Activated CD8-positive, alpha-beta T cell treated with anti-CD3 and anti-CD28 coated beads, Interleukin-2, amount 10 ng/mL, durations not matched to agents 7 days and 5 days (primary cell): ENCODE measurements around the gene FBN3. TPM values are rescaled to one million over a fixed set of nuclear protein-coding genes. Genes with fewer than 3 reads are reported as not detected.

Experiments used
- ATAC-seq: fragments of 150-1000 bp; cut with Tn5 transposase; one replicate; pipeline ENCODE4 v1.10.0; 2021; ENCODE audit warnings: moderate library complexity
- CTCF ChIA-PET: fragments of 350-600 bp; sonication (Branson Sonifier 250); formaldehyde crosslinking; loops from one replicate; lab custom pipeline; 2021; ENCODE audit warnings: antibody characterized with exemption; lab: Charles Lee
- POLR2A ChIA-PET: fragments of 350-600 bp; sonication (Branson Sonifier 250); formaldehyde crosslinking; loops from one replicate; lab custom pipeline; 2021; ENCODE audit warnings: antibody characterized with exemption; lab: Charles Lee
- DNase-seq: peaks from one replicate; pipeline ENCODE4 v3.0.0-alpha.2; 2020
- H3K27ac Mint-ChIP-seq: one replicate; pipeline ENCODE4 v1.8.0; 2021; ENCODE audit warnings: mild to moderate bottlenecking, mixed read lengths
- H3K27me3 Mint-ChIP-seq: one replicate; pipeline ENCODE4 v1.8.0; 2021; ENCODE audit warnings: low read depth, mixed read lengths
- H3K36me3 Mint-ChIP-seq: one replicate; pipeline ENCODE4 v1.8.0; 2021; ENCODE audit warnings: low read depth, mixed read lengths
- H3K4me1 Mint-ChIP-seq: one replicate; pipeline ENCODE4 v1.8.0; 2021; ENCODE audit warnings: low read depth, mixed read lengths
- H3K4me3 Mint-ChIP-seq: one replicate; pipeline ENCODE4 v1.8.0; 2021; ENCODE audit warnings: mild to moderate bottlenecking, mixed read lengths
- H3K9me3 Mint-ChIP-seq: one replicate; pipeline ENCODE4 v1.8.0; 2022; ENCODE audit warnings: mixed read lengths; ENCODE audit not compliant: insufficient read depth
- total RNA-seq, 2 experiments: library from RNA; stranded (reverse); gene quantifications; one replicate each; pipeline ENCODE4 v1.2.3, GENCODE V29; 2021

Gene FBN3
- total RNA-seq, 2 experiments from 2014 or later, result 0.03 TPM; not detected in 1

- DNase-seq, result no peak
- Mint-ChIP-seq H3K27ac (no peak overlapping the region), H3K36me3 (peaks cover 4% of the 10 kb centered on the region), H3K27me3 (peaks cover 3% of the 10 kb centered on the region), H3K9me3 (peaks cover 25% of the 10 kb centered on the region), H3K4me1 (no peaks in the 10 kb centered on the region), H3K4me3 (no peak overlapping the region)
- CTCF ChIA-PET, result no interaction called here
- POLR2A ChIA-PET, result no interaction called here
- ATAC-seq, result no peak
These were observed 54.0 kb downstream of the FBN3 start for GRCh38 chr19:8095354-8095886.

DNA sequence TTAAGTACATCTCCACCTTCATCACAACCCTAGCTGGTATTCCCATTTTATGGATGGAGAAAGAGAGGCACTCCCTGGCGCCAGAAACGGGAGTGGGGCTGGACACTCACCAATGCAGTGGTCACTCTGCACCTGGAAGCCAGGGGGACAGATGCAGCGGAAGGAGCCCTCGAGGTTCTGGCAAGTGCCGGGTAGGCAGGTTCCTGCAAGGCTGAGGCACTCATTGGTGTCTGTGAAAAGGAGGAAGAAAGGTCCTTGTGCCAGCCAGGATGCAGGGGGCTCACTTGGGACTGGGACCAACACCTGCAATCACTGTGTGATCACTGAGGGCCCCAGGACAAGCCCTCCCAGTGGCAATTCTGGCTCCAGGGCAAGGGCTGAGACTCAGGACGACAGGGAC lies 55.1 kb downstream of the FBN3 start:
- Mint-ChIP-seq H3K27ac (no peak overlapping the region), H3K4me3 (no peak overlapping the region), H3K36me3 (peaks cover 4% of the 10 kb centered on the region), H3K9me3 (peaks cover 25% of the 10 kb centered on the region), H3K27me3 (peaks cover 3% of the 10 kb centered on the region), H3K4me1 (no peaks in the 10 kb centered on the region)
- ATAC-seq, result no peak
- DNase-seq, result no peak
- CTCF ChIA-PET, result no interaction called here
- POLR2A ChIA-PET, result no interaction called here

DNA sequence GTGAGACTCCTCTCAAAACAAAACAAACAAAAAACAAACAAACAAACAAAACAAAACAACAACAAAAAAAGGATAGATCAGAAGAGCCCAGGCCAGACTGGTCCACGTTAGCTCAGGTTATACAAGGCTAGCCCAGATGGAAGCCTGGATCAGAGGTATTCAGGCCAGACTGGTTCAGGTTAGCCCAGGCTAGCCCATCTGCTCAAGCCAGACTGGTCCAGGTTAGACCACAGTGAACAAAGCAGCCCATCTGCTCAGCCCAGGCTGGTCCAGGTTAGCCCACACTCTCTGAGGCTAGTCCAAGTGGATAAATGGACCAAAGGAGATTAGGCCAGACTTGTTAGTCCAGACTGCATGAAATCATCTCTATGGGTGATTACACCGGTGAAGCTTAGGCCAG lies 55.7 kb downstream of the FBN3 start:
- CTCF ChIA-PET, result no interaction called here
- H3K36me3 Mint-ChIP-seq, result peaks cover 4% of the 10 kb centered on the region
- POLR2A ChIA-PET, result no interaction called here

GRCh38 chr19:8090950-8091349 lies 58.4 kb downstream of the FBN3 start:
- H3K9me3 Mint-ChIP-seq, result peaks cover 11% of the 10 kb centered on the region
- POLR2A ChIA-PET, result no interaction called here

More for the DNA sequence above, 55.7 kb downstream of the FBN3 start:
- Mint-ChIP-seq H3K9me3 (peaks cover 25% of the 10 kb centered on the region), H3K27ac (no peak overlapping the region), H3K4me1 (no peaks in the 10 kb centered on the region), H3K27me3 (peaks cover 3% of the 10 kb centered on the region), H3K4me3 (no peak overlapping the region)
- ATAC-seq, result no peak
- no peak for DNase-seq

GRCh38 chr19:8089664-8090601 lies 59.5 kb downstream of the FBN3 start:
- no peaks in the 10 kb centered on the region for H3K4me1 Mint-ChIP-seq
- CTCF ChIA-PET, result no interaction called here
- no peaks in the 10 kb centered on the region for H3K36me3 Mint-ChIP-seq
- ATAC-seq (no peak), DNase-seq (no peak)
- no peak overlapping the region for H3K27ac Mint-ChIP-seq
- no peak overlapping the region for H3K4me3 Mint-ChIP-seq
- POLR2A ChIA-PET, result no interaction called here
- H3K27me3 Mint-ChIP-seq, result no peaks in the 10 kb centered on the region
- peaks cover 7% of the 10 kb centered on the region for H3K9me3 Mint-ChIP-seq

More at GRCh38 chr19:8090950-8091349, 58.4 kb downstream of the FBN3 start:
- H3K27me3 Mint-ChIP-seq, result no peaks in the 10 kb centered on the region
- DNase-seq (no peak), ATAC-seq (no peak)
- no peak overlapping the region for H3K27ac Mint-ChIP-seq
- CTCF ChIA-PET, result no interaction called here
- H3K36me3 Mint-ChIP-seq, result no peaks in the 10 kb centered on the region
- no peak overlapping the region for H3K4me3 Mint-ChIP-seq
- no peaks in the 10 kb centered on the region for H3K4me1 Mint-ChIP-seq

GRCh38 chr19:8088752-8089663 lies 60.4 kb downstream of the FBN3 start:
- POLR2A ChIA-PET, result no interaction called here
- no peaks in the 10 kb centered on the region for H3K36me3 Mint-ChIP-seq
- no peak overlapping the region for H3K4me3 Mint-ChIP-seq
- H3K9me3 Mint-ChIP-seq, result no peaks in the 10 kb centered on the region
- ATAC-seq, result no peak
- H3K27me3 Mint-ChIP-seq, result no peaks in the 10 kb centered on the region
- no peak overlapping the region for H3K27ac Mint-ChIP-seq
- CTCF ChIA-PET, result no interaction called here
- DNase-seq, result no peak
- no peaks in the 10 kb centered on the region for H3K4me1 Mint-ChIP-seq

GRCh38 chr19:8087876-8088275 lies 61.5 kb downstream of the FBN3 start:
- CTCF ChIA-PET, result no interaction called here
- Mint-ChIP-seq H3K9me3 (no peaks in the 10 kb centered on the region), H3K36me3 (no peaks in the 10 kb centered on the region), H3K27me3 (no peaks in the 10 kb centered on the region), H3K4me3 (no peak overlapping the region), H3K4me1 (no peaks in the 10 kb centered on the region), H3K27ac (no peak overlapping the region)
- DNase-seq, result no peak
- ATAC-seq, result no peak
- POLR2A ChIA-PET, result no interaction called here

DNA sequence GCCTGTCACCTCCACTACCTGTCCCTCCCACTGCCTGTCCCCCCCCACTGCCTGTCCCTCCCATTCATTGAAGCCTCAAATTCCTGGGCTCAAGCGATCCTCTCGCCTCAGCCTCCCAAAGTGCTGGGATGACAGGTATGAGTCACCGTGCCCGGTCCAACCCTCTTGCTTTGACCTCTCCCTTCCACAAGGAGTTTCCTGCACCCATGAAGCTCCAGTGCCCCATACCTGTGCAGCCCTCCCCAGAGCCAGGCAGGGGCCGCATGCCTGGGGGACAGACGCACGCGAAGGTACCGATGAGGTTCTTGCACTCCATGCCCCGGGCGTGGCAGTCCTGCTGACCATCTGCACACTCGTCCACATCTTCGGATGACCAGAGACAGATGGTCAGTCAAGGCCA lies 62.5 kb downstream of the FBN3 start:
- ATAC-seq (no peak), DNase-seq (no peak)
- no peaks in the 10 kb centered on the region for H3K27me3 Mint-ChIP-seq
- ChIA-PET CTCF (no interaction called here), POLR2A (no interaction called here)
- no peak overlapping the region for H3K27ac Mint-ChIP-seq
- no peaks in the 10 kb centered on the region for H3K36me3 Mint-ChIP-seq
- no peaks in the 10 kb centered on the region for H3K9me3 Mint-ChIP-seq
- H3K4me3 Mint-ChIP-seq, result no peak overlapping the region
- no peaks in the 10 kb centered on the region for H3K4me1 Mint-ChIP-seq

DNA sequence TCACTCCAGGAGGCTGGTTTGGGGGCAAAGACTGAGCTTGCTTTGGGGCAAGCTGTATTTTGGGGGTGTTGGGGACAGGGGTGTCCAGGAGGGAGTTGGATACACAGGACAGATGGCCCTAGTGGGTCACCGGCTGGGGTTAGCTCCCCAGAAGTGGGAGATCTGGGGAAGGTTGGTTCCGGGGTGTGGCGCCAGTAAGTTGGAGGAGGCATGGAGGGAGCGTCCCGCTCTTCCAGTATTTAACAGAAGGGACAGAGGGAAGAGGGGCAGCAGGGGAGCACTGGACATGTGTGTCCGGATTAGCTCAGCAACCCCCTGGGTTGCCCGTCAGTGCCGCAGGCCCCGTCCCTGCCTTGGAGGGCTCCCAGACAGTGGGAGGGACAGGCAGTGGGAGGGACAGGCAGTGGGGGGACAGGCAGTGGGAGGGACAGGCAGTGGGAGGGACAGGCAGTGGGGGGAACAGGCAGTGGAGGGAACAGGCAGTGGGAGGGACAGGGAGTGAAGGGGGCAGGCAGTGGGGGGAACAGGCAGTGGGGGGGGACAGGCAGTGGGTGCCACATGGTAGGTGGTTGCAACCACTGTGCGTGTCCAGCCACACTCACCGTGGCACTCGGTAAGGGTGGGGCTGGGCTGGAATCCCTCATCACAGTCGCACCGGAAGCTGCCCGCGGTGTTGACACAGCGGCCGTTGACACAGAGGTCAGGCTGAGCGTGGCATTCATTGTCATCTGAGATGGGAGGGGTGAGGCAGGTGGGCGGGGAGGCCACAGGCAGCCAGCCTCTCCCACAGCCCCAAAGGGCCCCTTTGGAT lies 63.6 kb downstream of the FBN3 start:
- no peaks in the 10 kb centered on the region for H3K27me3 Mint-ChIP-seq
- H3K36me3 Mint-ChIP-seq, result no peaks in the 10 kb centered on the region
- ATAC-seq (no peak), DNase-seq (no peak)
- no peak overlapping the region for H3K4me3 Mint-ChIP-seq
- CTCF ChIA-PET, result no interaction called here
- POLR2A ChIA-PET, result no interaction called here
- H3K9me3 Mint-ChIP-seq, result no peaks in the 10 kb centered on the region
- H3K27ac Mint-ChIP-seq, result no peak overlapping the region
- H3K4me1 Mint-ChIP-seq, result no peaks in the 10 kb centered on the region

DNA sequence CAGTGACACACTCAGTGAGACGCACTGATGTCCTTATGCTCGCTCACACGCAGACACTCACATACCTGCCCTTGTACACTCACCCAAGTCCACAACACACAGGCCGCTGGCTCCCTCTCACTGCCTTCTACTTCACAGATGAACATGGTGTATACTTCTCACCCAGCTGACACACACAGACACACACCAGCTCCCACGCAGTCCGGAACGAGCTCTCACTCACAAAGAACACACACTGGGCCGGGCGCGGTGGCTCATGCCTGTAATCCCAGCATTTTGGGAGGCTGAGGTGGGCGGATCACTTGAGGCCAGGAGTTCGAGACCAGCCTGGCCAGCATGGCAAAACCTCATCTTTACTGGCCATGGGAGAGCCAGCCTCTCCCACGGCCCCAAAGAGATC lies 65.2 kb downstream of the FBN3 start:
- Mint-ChIP-seq H3K4me3 (no peak overlapping the region), H3K36me3 (no peaks in the 10 kb centered on the region), H3K27me3 (peaks cover 3% of the 10 kb centered on the region), H3K27ac (no peak overlapping the region), H3K9me3 (no peaks in the 10 kb centered on the region), H3K4me1 (no peaks in the 10 kb centered on the region)
- DNase-seq (no peak), ATAC-seq (no peak)
- ChIA-PET POLR2A (no interaction called here), CTCF (no interaction called here)

DNA sequence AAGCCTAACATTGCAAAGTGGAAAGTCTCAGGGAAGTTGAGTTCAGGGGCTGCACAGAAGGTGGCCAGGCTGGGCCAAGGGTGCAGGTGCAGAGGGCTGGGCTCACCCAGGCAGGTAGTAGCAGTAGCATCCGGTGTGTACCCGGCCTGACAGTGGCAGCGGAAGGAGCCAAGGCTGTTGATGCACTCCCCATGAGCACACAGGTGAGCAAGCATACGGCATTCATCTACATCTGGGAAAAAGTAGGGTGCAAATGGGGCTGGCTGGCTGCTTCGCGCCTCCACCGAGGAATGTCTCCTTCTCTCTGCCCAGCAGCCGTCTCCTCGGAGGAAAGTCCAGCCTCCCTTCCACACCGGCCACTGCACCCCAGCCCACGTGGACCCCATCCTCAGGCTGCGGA lies 66.3 kb downstream of the FBN3 start:
- peaks cover 7% of the 10 kb centered on the region for H3K27me3 Mint-ChIP-seq
- H3K36me3 Mint-ChIP-seq, result no peaks in the 10 kb centered on the region
- no peaks in the 10 kb centered on the region for H3K9me3 Mint-ChIP-seq
- CTCF ChIA-PET, result no interaction called here
- DNase-seq, result no peak
- POLR2A ChIA-PET, result no interaction called here
- no peaks in the 10 kb centered on the region for H3K4me1 Mint-ChIP-seq
- no peak overlapping the region for H3K27ac Mint-ChIP-seq
- no peak for ATAC-seq
- no peak overlapping the region for H3K4me3 Mint-ChIP-seq
